Measurements from ENCODE around the gene ATP1A1. TPM values are rescaled to one million over a fixed set of nuclear protein-coding genes. Genes with fewer than 3 reads are reported as not detected.
A peak's percentile ranks its signal among the peaks of the same experiment; 100 is the strongest.

The ATP1A1 gene
- total RNA-seq, 5 donors from 2014 or later (not counting 1 experiment from before 2014, with no cell fraction given), result 230 to 292 (median 266) TPM

DNA sequence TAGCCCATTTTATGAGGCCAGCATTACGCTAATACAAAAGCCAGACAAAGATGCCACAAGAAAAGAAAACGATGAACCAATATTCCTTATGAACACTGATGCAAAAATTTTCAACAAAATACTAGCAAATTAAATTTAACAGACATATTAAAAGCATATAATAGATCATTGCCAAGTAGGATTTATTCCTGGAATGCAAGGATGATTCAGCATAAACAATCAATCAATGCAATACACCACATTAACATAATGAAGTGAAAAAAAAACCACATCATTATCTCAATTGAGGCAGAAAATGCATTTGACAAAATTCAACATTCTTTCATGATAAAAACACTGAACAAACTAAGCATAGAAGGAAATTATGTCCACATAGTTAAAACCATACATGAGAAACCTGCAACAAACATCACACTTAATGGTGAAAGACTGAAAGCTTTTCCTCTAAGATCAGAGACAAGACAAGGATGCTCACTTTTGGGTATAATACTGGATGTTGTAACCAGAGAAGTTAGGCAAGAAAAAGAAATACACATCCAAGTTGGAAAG lies 22.9 kb upstream of the ATP1A1 start:
- ATAC-seq (replicated peaks in 1 of 4) (no peak), DNase-seq (no peak)
- Histone ChIP-seq H3K27me3 (replicated peaks in 1 of 2; ENCODE audit: control insufficient read depth in 2 of 2, extremely low read depth in 1 of 2, insufficient read depth in 2 of 2, low read length in 1 of 2) (no peaks in the 10 kb centered on the region), H3K4me3 (ENCODE audit: control insufficient read depth in 1 of 2, extremely low read depth in 1 of 2, low read length in 1 of 2) (no peak overlapping the region), H3K36me3 (ENCODE audit: control insufficient read depth in 2 of 2, extremely low read depth in 1 of 2, insufficient read depth in 1 of 2, low read length in 1 of 2) (no peaks in the 10 kb centered on the region), H3K9me3 (no peaks in the 10 kb centered on the region), H3K4me1 (ENCODE audit: control insufficient read depth in 1 of 2, extremely low read depth in 1 of 2, insufficient read depth in 2 of 2, low read length in 2 of 2) (peaks cover 29 to 30% of the 10 kb centered on the region in 2 experiments), H3K27ac (ENCODE audit: low read length) (no peak overlapping the region)
- Mint-ChIP-seq H3K4me1 (peaks cover 53 to 72% (median 60%) of the 10 kb centered on the region in 3 donors), H3K4me3 (no peak overlapping the region), H3K27ac (no peak overlapping the region), H3K36me3 (peaks cover 4% of the 10 kb centered on the region), H3K9me3 (peaks cover 0 to 3% (median 0%) of the 10 kb centered on the region in 3 donors), H3K27me3 (no peaks in the 10 kb centered on the region)
- ChIA-PET POLR2A (interaction anchor here (0.7 kb wide), 2 partner anchors 28 to 30 kb away, joined by 3 read pairs; no protein-coding TSS in a partner anchor), CTCF (interaction anchor here in 1 of 2 donors (1.2 kb wide), 1 partner anchor 9 kb away, joined by 3 read pairs; no protein-coding TSS in a partner anchor)
- WGBS (ENCODE audit: insufficient coverage), result no CpG with 5 or more reads among the region's 2 CpGs

DNA sequence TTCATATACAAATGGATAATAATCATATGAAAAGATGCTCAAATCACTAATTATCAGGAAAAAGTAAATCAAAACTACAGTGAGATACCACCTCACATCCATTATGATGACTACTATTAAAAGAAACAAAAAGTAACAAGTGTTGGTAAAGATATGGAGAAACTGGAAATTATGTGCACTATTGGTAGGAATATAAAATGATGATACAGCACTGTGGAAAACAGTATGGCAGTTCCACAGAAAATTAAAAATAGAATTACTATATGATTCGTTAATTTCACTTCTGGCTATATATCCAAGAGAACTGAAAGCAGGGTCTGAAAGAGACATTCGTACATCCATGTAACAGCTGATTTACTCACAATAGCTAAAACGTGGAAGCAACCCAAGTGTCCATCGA lies 21.1 kb upstream of the ATP1A1 start:
- Mint-ChIP-seq H3K4me3 (peak overlapping the region; percentile 19 to 67 (median 47)), H3K9me3 (peaks cover 0 to 3% (median 0%) of the 10 kb centered on the region in 3 donors), H3K27ac (peak overlapping the region; percentile 71 to 76), H3K27me3 (no peaks in the 10 kb centered on the region), H3K36me3 (peaks cover 4% of the 10 kb centered on the region), H3K4me1 (peaks cover 46 to 67% (median 55%) of the 10 kb centered on the region in 3 donors)
- no CpG with 5 or more reads among the region's 4 CpGs for WGBS (ENCODE audit: insufficient coverage)
- Histone ChIP-seq H3K36me3 (ENCODE audit: control insufficient read depth in 2 of 2, extremely low read depth in 1 of 2, insufficient read depth in 1 of 2, low read length in 1 of 2) (no peaks in the 10 kb centered on the region), H3K4me1 (ENCODE audit: control insufficient read depth in 1 of 2, extremely low read depth in 1 of 2, insufficient read depth in 2 of 2, low read length in 2 of 2) (peaks cover 15 to 17% of the 10 kb centered on the region in 2 experiments), H3K27ac (ENCODE audit: low read length) (no peak overlapping the region), H3K27me3 (replicated peaks in 1 of 2; ENCODE audit: control insufficient read depth in 2 of 2, extremely low read depth in 1 of 2, insufficient read depth in 2 of 2, low read length in 1 of 2) (no peaks in the 10 kb centered on the region), H3K9me3 (no peaks in the 10 kb centered on the region), H3K4me3 (ENCODE audit: control insufficient read depth in 1 of 2, extremely low read depth in 1 of 2, low read length in 1 of 2) (no peak overlapping the region)
- POLR2A ChIA-PET, result no interaction called here
- CTCF ChIA-PET, result no interaction called here
- DNase-seq (no peak), ATAC-seq (replicated peaks in 1 of 4) (no peak)

DNA sequence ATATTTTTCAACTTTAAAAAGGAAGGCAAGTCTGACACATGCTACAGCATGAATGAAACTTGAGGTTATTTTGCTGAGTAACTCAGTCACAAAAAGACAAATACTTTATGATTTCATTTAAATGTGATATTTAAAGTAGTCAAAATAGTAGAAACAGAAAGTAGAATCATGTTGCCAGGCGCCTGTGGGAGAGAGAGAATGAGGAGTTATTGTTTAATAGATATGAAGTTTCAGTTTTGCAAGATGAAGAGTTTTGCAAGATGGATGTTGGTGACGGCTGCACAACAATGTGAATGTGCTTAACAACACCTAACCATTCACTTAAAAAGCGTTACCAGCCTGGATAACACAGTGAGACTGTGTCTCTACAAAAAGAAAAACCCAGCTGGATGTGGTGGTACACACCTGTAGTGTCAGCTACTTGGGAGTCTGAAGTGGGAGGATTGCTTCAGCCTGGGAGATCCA lies 20.7 kb upstream of the ATP1A1 start:
- POLR2A ChIA-PET, result interaction anchor here (0.5 to 0.7 kb wide), 2 partner anchors 46 to 66 kb away, joined by 3 to 17 read pairs; no protein-coding TSS in a partner anchor
- peaks cover 43 to 66% (median 55%) of the 10 kb centered on the region in 3 donors for H3K4me1 Mint-ChIP-seq
- Histone ChIP-seq H3K36me3 (ENCODE audit: control insufficient read depth in 2 of 2, extremely low read depth in 1 of 2, insufficient read depth in 1 of 2, low read length in 1 of 2) (no peaks in the 10 kb centered on the region), H3K27ac (ENCODE audit: low read length) (no peak overlapping the region), H3K9me3 (no peaks in the 10 kb centered on the region), H3K4me1 (ENCODE audit: control insufficient read depth in 1 of 2, extremely low read depth in 1 of 2, insufficient read depth in 2 of 2, low read length in 2 of 2) (peaks cover 12 to 13% of the 10 kb centered on the region in 2 experiments), H3K27me3 (replicated peaks in 1 of 2; ENCODE audit: control insufficient read depth in 2 of 2, extremely low read depth in 1 of 2, insufficient read depth in 2 of 2, low read length in 1 of 2) (no peaks in the 10 kb centered on the region), H3K4me3 (ENCODE audit: control insufficient read depth in 1 of 2, extremely low read depth in 1 of 2, low read length in 1 of 2) (no peak overlapping the region)
- peaks cover 4% of the 10 kb centered on the region for H3K36me3 Mint-ChIP-seq
- CTCF ChIA-PET, result interaction anchor here (0.6 to 0.7 kb wide), 4 partner anchors 16 to 50 kb away, joined by 3 to 4 read pairs (median 3); no protein-coding TSS in a partner anchor
- peak overlapping the region; percentile 19 to 67 (median 47) for H3K4me3 Mint-ChIP-seq
- 40% methylated on average over 2 of the region's 3 CpGs for WGBS (ENCODE audit: insufficient coverage)
- H3K27ac Mint-ChIP-seq, result peak overlapping the region; percentile 71 to 76
- no peaks in the 10 kb centered on the region for H3K27me3 Mint-ChIP-seq
- peaks cover 0 to 3% (median 0%) of the 10 kb centered on the region in 3 donors for H3K9me3 Mint-ChIP-seq
- no peak for DNase-seq
- peak in 3 of 4 experiments; percentile 35 to 54 (median 39) for ATAC-seq (replicated peaks in 1 of 4)

DNA sequence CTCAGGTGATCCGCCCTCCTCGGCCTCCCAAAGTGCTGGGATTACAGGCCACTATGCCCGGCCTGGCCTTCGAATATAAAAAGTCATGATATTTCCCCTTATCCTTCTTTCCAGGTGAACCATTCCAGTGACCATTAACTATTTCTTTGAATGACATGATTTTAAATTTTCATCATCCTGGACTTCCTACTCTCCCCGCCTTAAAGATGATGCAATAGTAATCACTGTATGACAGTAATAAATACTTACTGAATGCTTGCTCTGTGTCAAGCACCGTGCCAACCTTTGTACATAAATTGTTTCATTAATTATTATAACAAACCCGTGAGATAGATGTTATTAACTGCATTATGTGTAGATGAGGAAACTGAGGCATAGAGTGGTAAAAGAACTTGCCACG lies 19.9 kb upstream of the ATP1A1 start:
- 100% methylated on average over 4 of the region's 8 CpGs for WGBS (ENCODE audit: insufficient coverage)
- H3K4me3 ChIP-seq (ENCODE audit: control insufficient read depth in 1 of 2, extremely low read depth in 1 of 2, low read length in 1 of 2), result no peak overlapping the region
- no peaks in the 10 kb centered on the region for H3K36me3 ChIP-seq (ENCODE audit: control insufficient read depth in 2 of 2, extremely low read depth in 1 of 2, insufficient read depth in 1 of 2, low read length in 1 of 2)
- H3K9me3 ChIP-seq, result no peaks in the 10 kb centered on the region
- ChIA-PET CTCF (interaction anchor here (0.7 kb wide), 2 partner anchors 31 to 122 kb away, joined by 7 to 8 read pairs; no protein-coding TSS in a partner anchor), POLR2A (interaction anchor here in 1 of 2 donors (1.2 kb wide), 1 partner anchor 14 kb away, joined by 10 read pairs; no protein-coding TSS in a partner anchor)
- ATAC-seq (replicated peaks in 1 of 4), result no peak
- Mint-ChIP-seq H3K27ac (peak overlapping the region in 1 of 2 donors; percentile 7), H3K36me3 (peaks cover 4% of the 10 kb centered on the region), H3K4me1 (peaks cover 40 to 61% (median 47%) of the 10 kb centered on the region in 3 donors), H3K4me3 (no peak overlapping the region), H3K9me3 (peaks cover 0 to 3% (median 0%) of the 10 kb centered on the region in 3 donors), H3K27me3 (no peaks in the 10 kb centered on the region)
- H3K4me1 ChIP-seq (ENCODE audit: control insufficient read depth in 1 of 2, extremely low read depth in 1 of 2, insufficient read depth in 2 of 2, low read length in 2 of 2), result peaks cover 6 to 7% of the 10 kb centered on the region in 2 experiments
- no peaks in the 10 kb centered on the region for H3K27me3 ChIP-seq (replicated peaks in 1 of 2; ENCODE audit: control insufficient read depth in 2 of 2, extremely low read depth in 1 of 2, insufficient read depth in 2 of 2, low read length in 1 of 2)
- DNase-seq, result no peak
- H3K27ac ChIP-seq (ENCODE audit: low read length), result no peak overlapping the region

DNA sequence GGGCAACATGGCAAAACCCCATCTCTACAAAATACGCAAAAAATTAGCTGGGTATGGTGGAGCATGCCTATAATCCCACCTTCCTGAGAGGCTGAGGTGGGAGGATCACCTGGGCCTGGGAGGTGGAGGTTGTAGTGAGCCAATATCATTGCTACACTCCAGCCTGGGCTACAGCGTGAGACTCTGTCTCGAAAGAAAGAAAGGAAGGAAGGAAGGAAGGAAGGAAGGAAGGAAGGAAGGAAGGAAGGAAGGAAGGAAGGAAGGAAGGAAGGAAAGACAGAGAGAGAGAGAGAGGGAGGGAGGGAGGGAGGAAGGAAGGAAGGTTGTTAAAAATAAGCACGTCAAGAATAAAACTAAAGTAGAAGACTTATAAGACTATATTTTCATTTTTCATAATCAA lies 17.0 kb upstream of the ATP1A1 start:
- ATAC-seq (replicated peaks in 1 of 4), result no peak
- CTCF ChIA-PET, result no interaction called here
- H3K27ac Mint-ChIP-seq, result peak overlapping the region; percentile 50 to 85

DNA sequence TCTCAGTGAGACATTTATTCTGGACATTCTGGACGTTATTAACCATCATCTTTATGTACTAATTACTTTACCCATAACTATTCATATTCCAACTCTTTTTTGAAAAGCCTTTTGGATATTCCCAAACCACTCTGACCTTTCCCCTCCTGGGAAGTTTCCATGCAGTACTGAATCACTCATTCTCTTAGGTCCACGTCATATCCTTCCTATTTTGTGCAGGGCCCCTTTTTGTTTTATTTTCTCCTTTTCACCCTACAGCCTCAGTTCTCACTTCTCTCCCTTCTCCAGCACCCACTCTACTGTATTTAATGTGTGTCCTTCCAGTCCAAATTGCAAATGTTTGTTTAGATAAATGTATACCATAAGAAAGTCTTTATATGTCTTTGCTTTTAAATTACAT lies 16.4 kb upstream of the ATP1A1 start:
- Mint-ChIP-seq H3K9me3 (no peaks in the 10 kb centered on the region), H3K4me1 (peaks cover 38 to 47% (median 42%) of the 10 kb centered on the region in 3 donors), H3K4me3 (no peak overlapping the region), H3K27ac (peak overlapping the region; percentile 27 to 28), H3K36me3 (no peaks in the 10 kb centered on the region), H3K27me3 (no peaks in the 10 kb centered on the region)
- no peak for DNase-seq
- CTCF ChIA-PET, result interaction anchor here in 1 of 2 donors (0.6 kb wide), 1 partner anchor 9 kb away, joined by 3 read pairs; no protein-coding TSS in a partner anchor
- Histone ChIP-seq H3K36me3 (ENCODE audit: control insufficient read depth in 2 of 2, extremely low read depth in 1 of 2, insufficient read depth in 1 of 2, low read length in 1 of 2) (no peaks in the 10 kb centered on the region), H3K9me3 (no peaks in the 10 kb centered on the region), H3K27ac (ENCODE audit: low read length) (no peak overlapping the region), H3K27me3 (replicated peaks in 1 of 2; ENCODE audit: control insufficient read depth in 2 of 2, extremely low read depth in 1 of 2, insufficient read depth in 2 of 2, low read length in 1 of 2) (no peaks in the 10 kb centered on the region), H3K4me1 (ENCODE audit: control insufficient read depth in 1 of 2, extremely low read depth in 1 of 2, insufficient read depth in 2 of 2, low read length in 2 of 2) (peaks cover 3 to 7% of the 10 kb centered on the region in 2 experiments), H3K4me3 (ENCODE audit: control insufficient read depth in 1 of 2, extremely low read depth in 1 of 2, low read length in 1 of 2) (no peak overlapping the region)
- ATAC-seq (replicated peaks in 1 of 4), result no peak
- POLR2A ChIA-PET, result no interaction called here
- no CpG with 5 or more reads among the region's 2 CpGs for WGBS (ENCODE audit: insufficient coverage)

More for the DNA sequence above, 17.0 kb upstream of the ATP1A1 start:
- H3K9me3 ChIP-seq, result no peaks in the 10 kb centered on the region
- no peak overlapping the region for H3K27ac ChIP-seq (ENCODE audit: low read length)
- H3K4me1 Mint-ChIP-seq, result peaks cover 41 to 52% (median 42%) of the 10 kb centered on the region in 3 donors
- H3K4me3 Mint-ChIP-seq, result no peak overlapping the region
- peaks cover 3 to 7% of the 10 kb centered on the region in 2 experiments for H3K4me1 ChIP-seq (ENCODE audit: control insufficient read depth in 1 of 2, extremely low read depth in 1 of 2, insufficient read depth in 2 of 2, low read length in 2 of 2)
- no peak overlapping the region for H3K4me3 ChIP-seq (ENCODE audit: control insufficient read depth in 1 of 2, extremely low read depth in 1 of 2, low read length in 1 of 2)
- no peaks in the 10 kb centered on the region for H3K36me3 Mint-ChIP-seq
- no peaks in the 10 kb centered on the region for H3K9me3 Mint-ChIP-seq
- DNase-seq, result no peak
- no peaks in the 10 kb centered on the region for H3K27me3 ChIP-seq (replicated peaks in 1 of 2; ENCODE audit: control insufficient read depth in 2 of 2, extremely low read depth in 1 of 2, insufficient read depth in 2 of 2, low read length in 1 of 2)
- no peaks in the 10 kb centered on the region for H3K36me3 ChIP-seq (ENCODE audit: control insufficient read depth in 2 of 2, extremely low read depth in 1 of 2, insufficient read depth in 1 of 2, low read length in 1 of 2)
- no CpG with 5 or more reads among the region's 4 CpGs for WGBS (ENCODE audit: insufficient coverage)
- no peaks in the 10 kb centered on the region for H3K27me3 Mint-ChIP-seq
- POLR2A ChIA-PET, result no interaction called here

Measured in T-cell (primary cell).